ENCODE results near the gene CAPN12.

Gene CAPN12

GRCh38 chr19:38744874-38745273 lies 600 bp upstream of the CAPN12 start:
- no peak overlapping the region for H3K4me3 ChIP-seq (ENCODE audit: low read length)
- no peak for TF ChIP-seq CTCF (IDR thresholded peaks at IDR 0.05; ENCODE audit: insufficient read depth, low read depth, low read length, missing control alignments)
- DNase-seq (ENCODE audit: low read depth) = no peak

DNA sequence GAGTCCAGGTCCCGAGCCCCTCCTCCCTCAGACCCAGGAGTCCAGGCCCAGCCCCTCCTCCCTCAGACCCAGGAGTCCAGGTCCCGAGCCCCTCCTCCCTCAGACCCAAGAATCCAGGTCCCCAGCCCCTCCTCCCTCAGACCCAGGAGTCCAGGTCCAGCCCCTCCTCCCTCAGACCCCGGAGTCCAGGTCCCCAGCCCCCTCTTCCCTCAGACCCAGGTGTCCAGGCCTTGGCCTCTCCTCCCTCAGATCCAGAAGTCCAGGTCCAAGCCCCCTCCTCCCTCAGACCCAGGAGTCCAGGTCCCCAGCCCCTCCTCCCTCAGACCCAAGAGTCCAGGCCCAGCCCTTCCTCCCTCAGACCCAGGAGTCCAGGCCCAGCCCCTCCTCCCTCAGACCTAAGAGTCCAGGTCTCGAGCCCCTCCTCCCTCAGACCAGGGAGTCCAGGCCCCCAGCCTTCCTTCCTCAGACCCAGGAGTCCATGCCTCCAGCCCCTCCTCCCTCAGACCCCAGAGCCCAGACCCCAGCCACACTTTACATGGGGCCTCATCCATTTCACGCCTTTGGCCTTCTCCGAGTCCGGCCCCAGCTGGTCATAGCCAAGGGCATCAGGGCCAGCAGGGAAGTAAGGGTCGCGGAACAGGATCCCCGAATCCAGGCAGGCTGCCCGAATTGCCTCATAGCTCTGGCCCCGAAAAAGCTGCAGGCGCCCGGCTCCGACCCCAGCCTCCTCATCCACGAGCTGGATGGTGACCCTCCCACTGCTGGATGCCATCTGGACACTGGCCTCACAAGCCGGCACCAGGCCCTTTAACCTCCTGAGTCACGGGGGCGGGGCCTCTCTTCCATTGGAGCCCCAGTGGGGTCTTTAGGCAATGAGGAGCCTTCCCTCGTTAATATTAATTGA lies 628 bp downstream of the CAPN12 start:
- TF ChIP-seq CTCF (IDR thresholded peaks at IDR 0.05; ENCODE audit: insufficient read depth, low read depth, low read length, missing control alignments) = no peak
- H3K4me3 ChIP-seq (ENCODE audit: low read length) = no peak overlapping the region
- no peak for DNase-seq (ENCODE audit: low read depth)

GRCh38 chr19:38742906-38743305 lies 1.4 kb downstream of the CAPN12 start:
- TF ChIP-seq CTCF (IDR thresholded peaks at IDR 0.05; ENCODE audit: insufficient read depth, low read depth, low read length, missing control alignments) = no peak
- no peak for DNase-seq (ENCODE audit: low read depth)
- no peak overlapping the region for H3K4me3 ChIP-seq (ENCODE audit: low read length)

GRCh38 chr19:38742296-38742695 lies 2.0 kb downstream of the CAPN12 start:
- H3K4me3 ChIP-seq (ENCODE audit: low read length) = no peak overlapping the region
- no peak for DNase-seq (ENCODE audit: low read depth)

DNA sequence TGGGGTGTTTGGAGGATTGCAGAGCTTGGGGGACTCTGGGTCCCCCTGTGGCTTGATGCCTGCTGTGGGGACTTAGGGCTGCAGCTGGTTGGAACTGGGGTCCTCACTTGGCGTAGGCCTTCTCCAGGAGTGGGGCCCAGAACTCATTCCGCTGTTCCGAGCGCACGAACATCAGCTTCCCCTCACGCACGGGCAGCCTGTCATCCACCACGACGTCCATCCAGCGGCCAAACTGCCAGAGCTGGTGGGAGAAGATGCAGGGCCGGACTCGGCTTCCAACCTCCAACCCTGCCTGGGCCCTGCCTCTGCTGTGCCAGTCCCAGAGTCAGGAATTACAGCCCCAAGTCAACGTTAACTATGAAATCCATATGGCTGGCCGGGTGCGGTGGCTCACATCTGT lies 2.6 kb downstream of the CAPN12 start:
- no peak for TF ChIP-seq CTCF (IDR thresholded peaks at IDR 0.05; ENCODE audit: insufficient read depth, low read depth, low read length, missing control alignments)
- no peak for DNase-seq (ENCODE audit: low read depth)
- H3K4me3 ChIP-seq (ENCODE audit: low read length) = no peak overlapping the region

More at GRCh38 chr19:38742296-38742695, 2.0 kb downstream of the CAPN12 start:
- TF ChIP-seq CTCF (IDR thresholded peaks at IDR 0.05; ENCODE audit: insufficient read depth, low read depth, low read length, missing control alignments) = no peak

- DNase-seq (ENCODE audit: low read depth) = no peak
- TF ChIP-seq CTCF (IDR thresholded peaks at IDR 0.05; ENCODE audit: insufficient read depth, low read depth, low read length, missing control alignments) = no peak
Measured at GRCh38 chr19:38740932-38741331, 3.3 kb downstream of the CAPN12 start.

GRCh38 chr19:38740257-38740592 lies 4.0 kb downstream of the CAPN12 start:
- no peak for TF ChIP-seq CTCF (IDR thresholded peaks at IDR 0.05; ENCODE audit: insufficient read depth, low read depth, low read length, missing control alignments)
- H3K4me3 ChIP-seq (ENCODE audit: low read length) = no peak overlapping the region
- DNase-seq (ENCODE audit: low read depth) = no peak

More at GRCh38 chr19:38740932-38741331, 3.3 kb downstream of the CAPN12 start:
- H3K4me3 ChIP-seq (ENCODE audit: low read length) = no peak overlapping the region

All from epithelial cell of esophagus (primary cell).